GM20000 (cell line): ENCODE data around the gene RGS9.

Experiments used
- DNase-seq: peaks from one replicate; pipeline ENCODE4 v3.0.0; 2012; ENCODE audit warnings: low spot score
- TF ChIP-seq, protein P1 (sequence below): IDR thresholded peaks from 2 replicates; pipeline ENCODE4 v1.5.1; 2012; ENCODE audit warnings: mild to moderate bottlenecking, control low read depth; ENCODE audit errors: extremely low read depth, missing control alignments

RGS9 gene

DNA sequence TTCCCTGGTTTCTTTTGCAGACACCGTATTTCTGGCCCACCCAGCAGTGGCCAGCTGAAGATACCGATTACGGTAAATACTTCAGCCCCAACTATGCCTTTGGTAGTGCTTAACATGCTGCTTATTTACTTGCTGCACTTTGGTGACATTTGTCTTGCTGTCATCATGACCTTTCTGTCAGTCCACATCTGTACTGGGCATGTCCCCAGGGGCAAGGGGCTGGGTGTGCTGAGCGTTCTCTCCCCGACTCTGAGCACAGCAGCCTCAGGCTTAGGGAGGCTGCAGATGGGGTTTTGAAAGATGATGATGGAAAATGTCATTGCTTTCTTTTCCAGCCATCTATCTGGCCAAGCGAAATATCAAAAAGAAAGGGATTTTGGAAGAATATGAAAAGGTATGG is 23.3 kb downstream of the RGS9 start:
- no peak for DNase-seq
- TF ChIP-seq, protein P1, sequence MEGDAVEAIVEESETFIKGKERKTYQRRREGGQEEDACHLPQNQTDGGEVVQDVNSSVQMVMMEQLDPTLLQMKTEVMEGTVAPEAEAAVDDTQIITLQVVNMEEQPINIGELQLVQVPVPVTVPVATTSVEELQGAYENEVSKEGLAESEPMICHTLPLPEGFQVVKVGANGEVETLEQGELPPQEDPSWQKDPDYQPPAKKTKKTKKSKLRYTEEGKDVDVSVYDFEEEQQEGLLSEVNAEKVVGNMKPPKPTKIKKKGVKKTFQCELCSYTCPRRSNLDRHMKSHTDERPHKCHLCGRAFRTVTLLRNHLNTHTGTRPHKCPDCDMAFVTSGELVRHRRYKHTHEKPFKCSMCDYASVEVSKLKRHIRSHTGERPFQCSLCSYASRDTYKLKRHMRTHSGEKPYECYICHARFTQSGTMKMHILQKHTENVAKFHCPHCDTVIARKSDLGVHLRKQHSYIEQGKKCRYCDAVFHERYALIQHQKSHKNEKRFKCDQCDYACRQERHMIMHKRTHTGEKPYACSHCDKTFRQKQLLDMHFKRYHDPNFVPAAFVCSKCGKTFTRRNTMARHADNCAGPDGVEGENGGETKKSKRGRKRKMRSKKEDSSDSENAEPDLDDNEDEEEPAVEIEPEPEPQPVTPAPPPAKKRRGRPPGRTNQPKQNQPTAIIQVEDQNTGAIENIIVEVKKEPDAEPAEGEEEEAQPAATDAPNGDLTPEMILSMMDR, result no peak

DNA sequence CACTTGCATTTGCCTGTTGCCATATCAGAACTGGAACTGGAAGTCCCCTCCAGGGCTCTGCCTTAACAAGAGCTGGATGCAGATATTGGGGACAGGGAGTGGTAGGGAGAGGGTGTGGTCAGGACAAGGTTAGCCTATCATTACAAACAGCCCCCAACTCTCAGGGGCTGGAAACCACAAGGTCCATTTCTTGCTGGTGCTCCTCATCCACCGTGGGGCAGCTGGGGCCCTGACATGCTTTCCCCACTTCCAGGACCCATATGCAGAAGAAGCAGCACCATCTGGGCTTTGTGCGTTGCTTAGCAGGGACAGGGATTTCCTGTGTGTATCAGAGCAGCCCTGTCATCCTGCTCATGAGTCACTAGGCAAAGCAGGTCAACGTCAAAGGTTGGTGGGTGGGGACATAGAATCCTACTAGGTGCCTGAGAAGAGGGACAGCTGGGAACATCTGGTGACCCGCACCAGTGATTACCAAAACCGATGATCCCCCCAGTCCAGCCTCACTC is 26.9 kb downstream of the RGS9 start:
- TF ChIP-seq, protein P1, result no peak
- DNase-seq, result peak; percentile 53

DNA sequence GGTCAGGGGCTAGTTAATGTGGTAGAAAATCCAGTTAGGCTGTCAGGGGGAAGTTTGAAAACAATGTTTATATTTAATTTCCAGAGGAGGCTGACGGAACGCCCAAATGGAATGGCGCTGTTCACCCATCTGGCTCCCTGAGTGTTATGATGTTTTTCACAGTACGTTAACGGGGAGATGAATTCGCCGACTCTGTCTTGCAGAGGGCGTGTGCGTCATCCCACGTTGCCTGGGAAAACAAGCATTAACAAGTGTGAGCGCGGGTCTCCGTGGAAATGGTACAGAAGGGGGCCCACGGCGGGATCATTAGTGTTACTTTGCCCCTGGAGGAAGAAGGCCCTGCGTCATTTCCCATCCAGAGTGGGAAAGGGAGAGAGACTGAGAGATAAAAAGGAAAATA is 29.6 kb downstream of the RGS9 start:
- no peak for DNase-seq
- TF ChIP-seq, protein P1, result no peak

DNA sequence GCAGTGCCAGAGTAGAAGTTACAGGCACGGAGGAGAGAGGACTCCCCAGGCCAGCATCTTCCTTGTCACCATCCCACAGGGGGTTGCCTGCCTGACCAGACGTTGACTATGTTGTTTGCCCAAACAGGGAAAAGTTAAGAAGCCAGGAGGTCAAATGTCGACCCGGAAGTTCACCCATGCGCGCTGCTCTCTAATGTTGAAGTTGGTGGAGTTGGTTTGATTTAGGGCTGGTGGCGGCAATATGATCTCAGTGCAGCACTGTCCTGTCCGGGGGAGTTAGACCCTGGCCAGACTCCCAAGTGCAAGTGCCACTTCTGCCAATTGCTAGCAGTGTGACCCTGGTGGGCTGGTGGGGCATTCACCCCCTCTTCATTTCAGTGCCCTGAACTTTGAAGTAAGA is 30.4 kb downstream of the RGS9 start:
- DNase-seq, result no peak
- TF ChIP-seq, protein P1, result no peak

DNA sequence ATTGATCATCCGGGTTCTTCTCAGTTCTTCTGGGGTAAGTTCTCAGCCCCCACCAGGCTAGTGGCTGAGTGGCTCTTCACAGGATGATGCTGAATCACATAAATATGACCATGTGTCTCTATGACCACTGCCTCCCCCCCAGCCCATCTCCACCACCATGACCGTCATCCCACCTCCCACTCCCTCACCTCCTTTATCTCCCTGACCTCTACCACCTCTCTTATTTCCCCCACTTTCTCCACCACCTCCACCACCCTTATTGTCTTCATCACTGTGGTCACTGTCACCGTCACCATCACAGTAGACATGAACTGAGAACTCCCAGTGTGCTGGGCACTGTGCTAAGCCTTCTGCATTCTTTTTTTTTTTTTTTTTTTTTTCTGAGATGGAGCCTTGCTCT is 32.5 kb downstream of the RGS9 start:
- TF ChIP-seq, protein P1, result no peak
- no peak for DNase-seq

DNA sequence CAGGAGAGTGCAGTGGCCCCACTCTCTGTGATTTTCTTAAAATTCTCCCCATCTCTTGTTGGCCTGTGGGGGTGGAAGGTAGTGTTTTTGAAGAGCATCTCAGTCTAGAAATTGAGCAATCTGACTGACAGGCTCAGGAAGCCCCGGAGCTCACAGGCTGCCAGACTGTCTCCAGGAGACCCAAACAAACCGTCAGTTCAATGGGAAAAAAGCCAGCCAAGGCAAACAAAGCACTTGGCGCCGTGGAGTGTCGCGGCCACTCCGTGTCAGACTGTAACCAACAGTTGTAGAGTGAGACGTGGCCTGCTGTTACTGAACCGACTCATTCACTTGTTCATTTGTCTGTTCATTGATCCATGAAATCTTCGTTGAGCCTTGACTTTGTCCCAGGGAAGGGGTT is 33.7 kb downstream of the RGS9 start:
- DNase-seq, result no peak

DNA sequence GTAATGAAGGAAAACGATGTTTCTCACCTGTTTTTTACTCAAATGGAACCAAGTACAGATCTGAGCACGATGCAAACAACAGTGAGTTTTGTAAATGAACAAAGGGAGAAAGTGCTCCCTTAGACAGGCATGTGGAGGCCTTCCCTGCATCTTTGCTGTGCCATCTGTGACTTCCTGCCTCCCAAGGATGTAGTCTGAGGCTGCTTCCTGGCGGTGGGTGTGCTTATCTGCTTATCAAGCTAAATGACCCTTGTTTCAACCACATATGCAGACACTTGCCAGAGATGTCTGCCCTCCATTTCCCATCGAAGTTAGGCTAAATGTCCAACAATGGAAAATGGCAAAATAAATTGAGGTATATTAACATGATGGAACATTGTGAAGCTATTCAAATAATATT is 34.6 kb downstream of the RGS9 start:
- TF ChIP-seq, protein P1, result no peak
- no peak for DNase-seq

More for the DNA sequence above, 33.7 kb downstream of the RGS9 start:
- TF ChIP-seq, protein P1, result no peak
